OCI-LY1 (cell line): ENCODE data around the gene MFN1.

Source experiments
- EZH2 ChIP-seq: fragments of 200-600 bp; sonication (generic), shearing (Covaris generic); IDR thresholded peaks from 2 replicates; pipeline ENCODE4 v1.8.0; 2017; ENCODE audit warnings: borderline replicate concordance, mixed run types, mild to moderate bottlenecking, antibody characterized with exemption, low read length, moderate library complexity, mixed read lengths
- TF ChIP-seq, protein P1 (sequence below): fragments of 200-600 bp; sonication (generic), shearing (Covaris generic); IDR thresholded peaks from 2 replicates; pipeline ENCODE4 v1.5.1; 2017; ENCODE audit warnings: mild to moderate bottlenecking, antibody characterized with exemption, low read length, moderate library complexity, mixed read lengths

- TF ChIP-seq, protein P1, sequence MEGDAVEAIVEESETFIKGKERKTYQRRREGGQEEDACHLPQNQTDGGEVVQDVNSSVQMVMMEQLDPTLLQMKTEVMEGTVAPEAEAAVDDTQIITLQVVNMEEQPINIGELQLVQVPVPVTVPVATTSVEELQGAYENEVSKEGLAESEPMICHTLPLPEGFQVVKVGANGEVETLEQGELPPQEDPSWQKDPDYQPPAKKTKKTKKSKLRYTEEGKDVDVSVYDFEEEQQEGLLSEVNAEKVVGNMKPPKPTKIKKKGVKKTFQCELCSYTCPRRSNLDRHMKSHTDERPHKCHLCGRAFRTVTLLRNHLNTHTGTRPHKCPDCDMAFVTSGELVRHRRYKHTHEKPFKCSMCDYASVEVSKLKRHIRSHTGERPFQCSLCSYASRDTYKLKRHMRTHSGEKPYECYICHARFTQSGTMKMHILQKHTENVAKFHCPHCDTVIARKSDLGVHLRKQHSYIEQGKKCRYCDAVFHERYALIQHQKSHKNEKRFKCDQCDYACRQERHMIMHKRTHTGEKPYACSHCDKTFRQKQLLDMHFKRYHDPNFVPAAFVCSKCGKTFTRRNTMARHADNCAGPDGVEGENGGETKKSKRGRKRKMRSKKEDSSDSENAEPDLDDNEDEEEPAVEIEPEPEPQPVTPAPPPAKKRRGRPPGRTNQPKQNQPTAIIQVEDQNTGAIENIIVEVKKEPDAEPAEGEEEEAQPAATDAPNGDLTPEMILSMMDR, result peak; percentile 31; the same call in 1 of the 2 replicates
- no peak for TF ChIP-seq EZH2
Observed at GRCh38 chr3:179421500-179421899, 74.0 kb downstream of the MFN1 start.
